ENCODE measurements around the gene GANAB.

GRCh38 chr11:62622476-62623089 is 23.8 kb downstream of the GANAB start:
- TF ChIP-seq TCF4 (CRISPR knock-in tag; IDR thresholded peaks at IDR 0.05; ENCODE audit: borderline replicate concordance): no peak
- no peak for TF ChIP-seq RARB (CRISPR knock-in tag; IDR thresholded peaks at IDR 0.05)
- TF ChIP-seq ISL1 (CRISPR knock-in tag; IDR thresholded peaks at IDR 0.05): no peak
- TF ChIP-seq PATZ1 (CRISPR knock-in tag; IDR thresholded peaks at IDR 0.05; ENCODE audit: borderline replicate concordance): no peak
- no peak for TF ChIP-seq ZFP30 (CRISPR knock-in tag; IDR thresholded peaks at IDR 0.05)
- no peak for TF ChIP-seq SNAI2 (CRISPR knock-in tag; IDR thresholded peaks at IDR 0.05)
- no peak for TF ChIP-seq CREB5 (CRISPR knock-in tag; IDR thresholded peaks at IDR 0.05; ENCODE audit: low read depth)
- no peak for TF ChIP-seq ZNF8 (CRISPR knock-in tag; IDR thresholded peaks at IDR 0.05)
